ENCODE measurements around the gene CHN2. TPM values are rescaled to one million over a fixed set of nuclear protein-coding genes. Genes with fewer than 3 reads are reported as not detected.

The CHN2 gene
- polyA plus RNA-seq, 1 donor from 2014 or later = 136 TPM

DNA sequence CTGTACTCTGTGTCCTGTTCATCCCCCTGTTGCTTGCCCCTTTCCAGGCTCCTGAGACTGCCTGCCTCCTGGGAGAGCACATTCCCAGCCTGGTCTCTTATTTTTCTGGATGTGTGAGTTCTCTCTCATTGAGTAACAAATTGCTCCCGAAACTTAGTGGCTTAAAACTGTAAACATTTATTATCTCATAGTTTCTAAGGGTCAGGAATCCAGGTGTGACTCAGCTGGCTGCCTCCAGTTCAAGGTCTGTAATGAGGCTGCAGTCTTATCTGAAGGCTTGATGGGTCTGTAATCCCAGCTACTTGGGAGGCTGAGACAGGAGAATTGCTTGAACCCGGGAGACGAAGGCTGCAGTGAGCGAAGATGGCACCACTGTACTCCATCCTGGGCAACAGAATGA is 315.5 kb downstream of the CHN2 start:
- TF ChIP-seq POLR2AphosphoS5 (IDR thresholded peaks at IDR 0.05) (no peak), RAD21 (conservative IDR thresholded peaks at IDR 0.05) (no peak), MXI1 (conservative IDR thresholded peaks at IDR 0.05; ENCODE audit: poor library complexity, severe bottlenecking) (no peak), EP300 (conservative IDR thresholded peaks at IDR 0.05; ENCODE audit: poor library complexity, severe bottlenecking) (no peak), EZH2 (IDR thresholded peaks at IDR 0.05; ENCODE audit: borderline replicate concordance, insufficient read depth, low read length, poor library complexity, severe bottlenecking) (no peak), SMC3 (conservative IDR thresholded peaks at IDR 0.05; ENCODE audit: poor library complexity) (no peak), TAF1 (IDR thresholded peaks at IDR 0.05; ENCODE audit: low read depth) (no peak)
- TF ChIP-seq, protein P1, sequence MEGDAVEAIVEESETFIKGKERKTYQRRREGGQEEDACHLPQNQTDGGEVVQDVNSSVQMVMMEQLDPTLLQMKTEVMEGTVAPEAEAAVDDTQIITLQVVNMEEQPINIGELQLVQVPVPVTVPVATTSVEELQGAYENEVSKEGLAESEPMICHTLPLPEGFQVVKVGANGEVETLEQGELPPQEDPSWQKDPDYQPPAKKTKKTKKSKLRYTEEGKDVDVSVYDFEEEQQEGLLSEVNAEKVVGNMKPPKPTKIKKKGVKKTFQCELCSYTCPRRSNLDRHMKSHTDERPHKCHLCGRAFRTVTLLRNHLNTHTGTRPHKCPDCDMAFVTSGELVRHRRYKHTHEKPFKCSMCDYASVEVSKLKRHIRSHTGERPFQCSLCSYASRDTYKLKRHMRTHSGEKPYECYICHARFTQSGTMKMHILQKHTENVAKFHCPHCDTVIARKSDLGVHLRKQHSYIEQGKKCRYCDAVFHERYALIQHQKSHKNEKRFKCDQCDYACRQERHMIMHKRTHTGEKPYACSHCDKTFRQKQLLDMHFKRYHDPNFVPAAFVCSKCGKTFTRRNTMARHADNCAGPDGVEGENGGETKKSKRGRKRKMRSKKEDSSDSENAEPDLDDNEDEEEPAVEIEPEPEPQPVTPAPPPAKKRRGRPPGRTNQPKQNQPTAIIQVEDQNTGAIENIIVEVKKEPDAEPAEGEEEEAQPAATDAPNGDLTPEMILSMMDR (IDR thresholded peaks at IDR 0.05; ENCODE audit: poor library complexity, severe bottlenecking) = no peak
- TF ChIP-seq, protein P2, sequence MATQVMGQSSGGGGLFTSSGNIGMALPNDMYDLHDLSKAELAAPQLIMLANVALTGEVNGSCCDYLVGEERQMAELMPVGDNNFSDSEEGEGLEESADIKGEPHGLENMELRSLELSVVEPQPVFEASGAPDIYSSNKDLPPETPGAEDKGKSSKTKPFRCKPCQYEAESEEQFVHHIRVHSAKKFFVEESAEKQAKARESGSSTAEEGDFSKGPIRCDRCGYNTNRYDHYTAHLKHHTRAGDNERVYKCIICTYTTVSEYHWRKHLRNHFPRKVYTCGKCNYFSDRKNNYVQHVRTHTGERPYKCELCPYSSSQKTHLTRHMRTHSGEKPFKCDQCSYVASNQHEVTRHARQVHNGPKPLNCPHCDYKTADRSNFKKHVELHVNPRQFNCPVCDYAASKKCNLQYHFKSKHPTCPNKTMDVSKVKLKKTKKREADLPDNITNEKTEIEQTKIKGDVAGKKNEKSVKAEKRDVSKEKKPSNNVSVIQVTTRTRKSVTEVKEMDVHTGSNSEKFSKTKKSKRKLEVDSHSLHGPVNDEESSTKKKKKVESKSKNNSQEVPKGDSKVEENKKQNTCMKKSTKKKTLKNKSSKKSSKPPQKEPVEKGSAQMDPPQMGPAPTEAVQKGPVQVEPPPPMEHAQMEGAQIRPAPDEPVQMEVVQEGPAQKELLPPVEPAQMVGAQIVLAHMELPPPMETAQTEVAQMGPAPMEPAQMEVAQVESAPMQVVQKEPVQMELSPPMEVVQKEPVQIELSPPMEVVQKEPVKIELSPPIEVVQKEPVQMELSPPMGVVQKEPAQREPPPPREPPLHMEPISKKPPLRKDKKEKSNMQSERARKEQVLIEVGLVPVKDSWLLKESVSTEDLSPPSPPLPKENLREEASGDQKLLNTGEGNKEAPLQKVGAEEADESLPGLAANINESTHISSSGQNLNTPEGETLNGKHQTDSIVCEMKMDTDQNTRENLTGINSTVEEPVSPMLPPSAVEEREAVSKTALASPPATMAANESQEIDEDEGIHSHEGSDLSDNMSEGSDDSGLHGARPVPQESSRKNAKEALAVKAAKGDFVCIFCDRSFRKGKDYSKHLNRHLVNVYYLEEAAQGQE (IDR thresholded peaks at IDR 0.05; ENCODE audit: borderline replicate concordance) = no peak
- H4K20me1 ChIP-seq (ENCODE audit: insufficient read depth) = no peaks in the 10 kb centered on the region
- H3K79me2 ChIP-seq (replicated peaks; ENCODE audit: insufficient read depth, low read length) = no peaks in the 10 kb centered on the region
- H3K27ac ChIP-seq (ENCODE audit: low read length) = no peak overlapping the region
- H2AFZ ChIP-seq (ENCODE audit: low read depth, low read length) = no peak overlapping the region
- H3K9me3 ChIP-seq (ENCODE audit: low read length) = no peaks in the 10 kb centered on the region
- H3K36me3 ChIP-seq (ENCODE audit: insufficient read depth, low read length) = peaks cover 28% of the 10 kb centered on the region
- no peak overlapping the region for H3K4me3 ChIP-seq (ENCODE audit: low read length)
- H3K9ac ChIP-seq (ENCODE audit: low read length) = no peak overlapping the region
- H3K9me2 ChIP-seq (ENCODE audit: insufficient read depth, low read length) = no peaks in the 10 kb centered on the region
- H3K27me3 ChIP-seq (ENCODE audit: insufficient read depth, low read depth, low read length) = no peaks in the 10 kb centered on the region
- H3F3A ChIP-seq (ENCODE audit: insufficient read depth, low read length, poor library complexity, severe bottlenecking) = no peaks in the 10 kb centered on the region
- no peak overlapping the region for H3K4me2 ChIP-seq (ENCODE audit: low read length)

DNA sequence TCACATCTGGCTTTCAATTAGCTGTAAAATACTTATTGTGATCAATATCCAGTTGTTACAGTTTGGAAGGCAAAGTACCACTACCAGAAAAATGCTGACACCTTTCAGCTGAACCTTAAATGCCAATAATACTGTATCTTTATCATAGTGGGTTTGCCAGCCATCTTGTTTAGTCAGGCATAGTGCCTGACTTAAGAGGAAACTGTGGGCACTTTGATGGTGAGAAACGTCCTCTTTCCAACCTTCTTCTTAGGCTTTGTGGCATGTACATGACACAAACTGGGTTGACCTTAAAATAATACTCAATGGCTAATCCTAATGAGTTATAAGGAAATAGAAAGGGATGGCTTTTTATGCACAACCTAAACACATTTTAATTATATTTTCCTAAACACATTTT is 316.8 kb downstream of the CHN2 start:
- Histone ChIP-seq H3K9me2 (ENCODE audit: insufficient read depth, low read length) (no peaks in the 10 kb centered on the region), H3K4me2 (ENCODE audit: low read length) (no peak overlapping the region), H3F3A (ENCODE audit: insufficient read depth, low read length, poor library complexity, severe bottlenecking) (no peaks in the 10 kb centered on the region), H3K4me3 (ENCODE audit: low read length) (no peak overlapping the region), H4K20me1 (ENCODE audit: insufficient read depth) (no peaks in the 10 kb centered on the region), H3K79me2 (replicated peaks; ENCODE audit: insufficient read depth, low read length) (no peaks in the 10 kb centered on the region), H3K36me3 (ENCODE audit: insufficient read depth, low read length) (peaks cover 23% of the 10 kb centered on the region), H3K27me3 (ENCODE audit: insufficient read depth, low read depth, low read length) (no peaks in the 10 kb centered on the region), H3K9ac (ENCODE audit: low read length) (no peak overlapping the region), H3K9me3 (ENCODE audit: low read length) (no peaks in the 10 kb centered on the region), H2AFZ (ENCODE audit: low read depth, low read length) (no peak overlapping the region), H3K27ac (ENCODE audit: low read length) (no peak overlapping the region)
- no peak for TF ChIP-seq EP300 (conservative IDR thresholded peaks at IDR 0.05; ENCODE audit: poor library complexity, severe bottlenecking)
- TF ChIP-seq SMC3 (conservative IDR thresholded peaks at IDR 0.05; ENCODE audit: poor library complexity) = no peak
- TF ChIP-seq RAD21 (conservative IDR thresholded peaks at IDR 0.05) = no peak
- no peak for TF ChIP-seq MXI1 (conservative IDR thresholded peaks at IDR 0.05; ENCODE audit: poor library complexity, severe bottlenecking)
- TF ChIP-seq, protein P1 (IDR thresholded peaks at IDR 0.05; ENCODE audit: poor library complexity, severe bottlenecking) = no peak
